ENCODE data around the gene ATXN2.

Gene ATXN2

DNA sequence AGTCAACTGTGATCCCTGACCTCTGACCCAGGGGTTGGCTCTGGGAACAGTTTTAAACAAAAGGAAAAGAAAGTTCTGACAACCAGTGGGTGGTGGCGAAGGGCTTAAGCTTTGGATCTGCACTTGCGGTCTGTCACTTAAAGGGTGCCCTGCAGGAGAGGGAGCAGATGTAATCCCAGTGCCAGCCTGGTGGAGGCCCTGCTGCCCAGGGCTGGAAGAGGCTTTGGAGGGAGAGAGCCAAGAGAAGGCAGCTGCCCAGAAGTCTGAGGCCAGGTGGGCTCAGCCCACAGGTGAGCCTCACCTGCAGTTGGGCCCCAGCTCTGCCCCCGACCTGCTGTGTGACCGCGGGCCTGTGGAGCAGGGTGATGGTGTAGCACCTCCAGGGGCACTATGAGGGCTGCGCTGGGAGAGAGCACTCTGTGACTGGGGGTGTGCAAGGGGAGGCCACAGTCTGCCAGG is 174.3 kb downstream of the ATXN2 start:
- TF ChIP-seq, protein P1, sequence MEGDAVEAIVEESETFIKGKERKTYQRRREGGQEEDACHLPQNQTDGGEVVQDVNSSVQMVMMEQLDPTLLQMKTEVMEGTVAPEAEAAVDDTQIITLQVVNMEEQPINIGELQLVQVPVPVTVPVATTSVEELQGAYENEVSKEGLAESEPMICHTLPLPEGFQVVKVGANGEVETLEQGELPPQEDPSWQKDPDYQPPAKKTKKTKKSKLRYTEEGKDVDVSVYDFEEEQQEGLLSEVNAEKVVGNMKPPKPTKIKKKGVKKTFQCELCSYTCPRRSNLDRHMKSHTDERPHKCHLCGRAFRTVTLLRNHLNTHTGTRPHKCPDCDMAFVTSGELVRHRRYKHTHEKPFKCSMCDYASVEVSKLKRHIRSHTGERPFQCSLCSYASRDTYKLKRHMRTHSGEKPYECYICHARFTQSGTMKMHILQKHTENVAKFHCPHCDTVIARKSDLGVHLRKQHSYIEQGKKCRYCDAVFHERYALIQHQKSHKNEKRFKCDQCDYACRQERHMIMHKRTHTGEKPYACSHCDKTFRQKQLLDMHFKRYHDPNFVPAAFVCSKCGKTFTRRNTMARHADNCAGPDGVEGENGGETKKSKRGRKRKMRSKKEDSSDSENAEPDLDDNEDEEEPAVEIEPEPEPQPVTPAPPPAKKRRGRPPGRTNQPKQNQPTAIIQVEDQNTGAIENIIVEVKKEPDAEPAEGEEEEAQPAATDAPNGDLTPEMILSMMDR (IDR thresholded peaks at IDR 0.05; ENCODE audit: low read depth, low read length), result no peak
- no peak for DNase-seq (ENCODE audit: extremely low read depth, low read depth)

DNA sequence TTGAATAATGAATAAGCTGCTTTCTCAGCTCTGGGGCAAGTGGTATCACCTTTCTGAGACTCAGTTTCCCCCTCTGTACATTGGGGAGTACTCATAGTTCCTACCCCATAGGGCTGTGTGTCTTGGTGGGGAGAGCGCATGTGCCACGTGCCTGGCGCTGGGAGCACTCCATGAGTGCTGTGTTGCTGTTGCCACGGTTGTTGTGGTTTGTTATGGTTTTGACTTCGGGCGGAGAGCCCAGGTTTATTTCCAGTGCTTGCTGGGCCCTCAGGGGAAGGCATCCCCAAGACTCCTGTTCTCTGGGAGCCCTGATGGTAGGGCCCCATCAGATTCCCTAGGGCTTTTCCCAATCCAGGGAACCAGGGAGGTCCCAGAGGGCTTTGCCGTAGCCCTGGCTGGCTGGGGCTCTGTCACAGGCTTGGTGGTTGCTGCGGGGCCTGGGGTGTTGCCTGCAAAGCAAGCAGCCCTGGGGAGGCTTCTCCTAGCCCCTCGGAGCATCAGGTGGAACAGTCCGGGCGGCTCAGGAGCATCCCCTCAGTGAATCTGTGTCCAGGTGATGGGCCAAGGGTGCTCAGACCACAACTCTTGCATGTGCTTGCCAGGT is 174.8 kb downstream of the ATXN2 start:
- DNase-seq (ENCODE audit: extremely low read depth, low read depth), result no peak
- TF ChIP-seq, protein P1 (IDR thresholded peaks at IDR 0.05; ENCODE audit: low read depth, low read length), result no peak

DNA sequence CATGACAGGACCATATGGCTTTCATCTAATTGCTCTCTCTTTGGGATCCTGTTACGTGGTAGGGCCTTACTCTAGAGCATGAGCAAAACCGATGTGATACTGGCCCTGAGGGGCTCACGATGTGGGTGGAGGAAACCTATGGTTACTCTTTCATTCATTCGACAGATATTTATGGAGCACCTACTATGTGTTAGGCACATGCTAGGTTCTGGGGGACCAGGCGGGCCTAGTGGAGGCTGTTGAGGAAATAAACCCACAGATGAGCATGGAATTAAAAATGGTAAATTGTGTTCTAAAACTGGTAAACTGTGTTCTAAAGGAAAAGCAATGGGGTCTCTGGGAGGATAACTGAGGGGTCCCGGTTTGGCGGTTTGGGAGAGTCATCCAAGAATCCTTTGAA is 178.6 kb downstream of the ATXN2 start:
- DNase-seq (ENCODE audit: extremely low read depth, low read depth), result no peak
- TF ChIP-seq, protein P1 (IDR thresholded peaks at IDR 0.05; ENCODE audit: low read depth, low read length), result no peak

DNA sequence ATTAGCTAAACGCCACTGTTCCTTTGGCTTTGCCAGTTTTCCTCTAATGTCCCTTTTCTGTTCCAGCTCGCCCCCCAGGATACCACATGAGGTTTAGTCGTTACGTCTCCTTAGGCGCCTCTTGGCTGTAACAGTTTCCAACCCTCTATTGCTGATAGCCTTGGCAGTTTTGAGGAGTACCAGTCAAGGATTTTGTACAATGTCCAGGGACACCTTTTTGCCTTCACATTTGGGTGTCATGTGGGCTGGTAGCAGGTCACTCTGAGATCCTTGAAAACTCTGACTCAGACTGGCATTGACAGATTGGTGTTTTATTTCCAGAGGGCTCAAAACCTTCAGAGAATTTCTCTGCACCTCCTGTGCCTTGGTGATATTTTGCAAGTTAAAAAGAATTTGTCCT is 179.3 kb downstream of the ATXN2 start:
- no peak for DNase-seq (ENCODE audit: extremely low read depth, low read depth)
- TF ChIP-seq, protein P1 (IDR thresholded peaks at IDR 0.05; ENCODE audit: low read depth, low read length), result no peak

DNA sequence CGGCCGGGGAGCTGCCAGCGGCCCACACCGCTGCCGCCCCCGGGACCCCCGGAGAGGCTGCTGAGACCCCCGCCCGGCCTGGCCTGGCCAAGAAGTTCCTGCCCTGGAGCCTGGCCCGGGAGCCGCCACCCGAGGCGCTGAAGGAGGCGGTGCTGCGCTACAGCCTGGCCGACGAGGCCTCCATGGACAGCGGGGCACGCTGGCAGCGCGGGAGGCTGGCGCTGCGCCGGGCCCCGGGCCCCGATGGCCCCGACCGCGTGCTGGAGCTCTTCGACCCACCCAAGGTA is 180.6 kb downstream of the ATXN2 start:
- TF ChIP-seq, protein P1 (IDR thresholded peaks at IDR 0.05; ENCODE audit: low read depth, low read length), result no peak

DNA sequence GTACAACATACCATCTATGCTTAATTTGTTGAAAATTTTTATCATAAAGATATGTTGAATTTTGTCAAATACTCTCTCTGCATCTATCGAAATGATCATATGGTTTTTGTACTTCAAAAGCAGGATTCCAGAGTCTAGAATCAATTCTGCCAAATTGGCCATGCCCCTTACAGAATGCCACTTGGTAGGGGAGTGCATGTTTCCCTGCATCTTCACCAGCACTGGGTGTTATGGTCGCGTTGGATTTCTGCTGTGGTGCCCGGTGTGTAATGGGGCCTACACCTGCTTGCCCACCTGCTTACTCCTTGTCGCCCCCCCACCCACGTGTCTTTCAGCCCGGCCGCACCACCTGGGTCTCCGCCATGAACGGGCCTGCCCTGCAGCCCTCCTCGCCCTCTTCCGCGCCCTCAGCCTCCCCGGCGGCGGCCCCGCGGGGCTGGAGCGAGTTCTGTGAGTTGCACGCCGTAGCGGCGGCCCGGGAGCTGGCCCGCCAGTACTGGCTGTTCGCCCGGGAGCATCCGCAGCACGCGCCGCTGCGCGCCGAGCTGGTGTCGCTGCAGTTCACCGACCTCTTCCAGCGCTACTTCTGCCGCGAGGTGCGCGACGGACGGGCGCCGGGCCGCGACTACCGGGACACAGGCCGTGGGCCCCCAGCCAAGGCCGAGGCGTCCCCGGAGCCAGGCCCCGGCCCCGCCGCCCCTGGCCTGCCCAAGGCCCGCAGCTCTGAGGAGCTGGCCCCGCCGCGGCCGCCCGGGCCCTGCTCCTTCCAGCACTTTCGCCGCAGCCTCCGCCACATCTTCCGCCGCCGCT is 181.1 kb downstream of the ATXN2 start:
- TF ChIP-seq, protein P1 (IDR thresholded peaks at IDR 0.05; ENCODE audit: low read depth, low read length), result no peak
- DNase-seq (ENCODE audit: extremely low read depth, low read depth), result no peak

More for the DNA sequence above, 180.6 kb downstream of the ATXN2 start:
- DNase-seq (ENCODE audit: extremely low read depth, low read depth), result no peak

DNA sequence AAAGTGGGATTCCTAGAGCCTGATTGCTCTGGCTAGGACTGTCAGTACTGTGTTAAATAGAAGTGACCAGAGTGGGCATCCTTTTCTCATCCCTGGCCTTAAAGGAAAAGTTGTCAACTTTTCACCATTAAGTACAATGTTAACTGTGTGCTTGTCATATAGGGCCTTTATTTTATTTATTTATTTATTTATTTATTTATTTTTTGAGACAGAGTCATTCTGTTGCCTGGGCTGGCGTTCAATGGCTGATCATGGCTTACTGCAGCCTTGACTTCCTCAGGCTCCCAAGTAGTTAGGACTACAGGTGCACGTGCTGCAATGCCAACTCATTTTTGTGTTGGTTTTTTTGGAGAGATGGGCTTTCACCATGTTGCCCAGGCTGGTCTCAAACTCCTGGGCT is 181.8 kb downstream of the ATXN2 start:
- DNase-seq (ENCODE audit: extremely low read depth, low read depth), result no peak
- TF ChIP-seq, protein P1 (IDR thresholded peaks at IDR 0.05; ENCODE audit: low read depth, low read length), result no peak
